CD4-positive, alpha-beta T cell treated with Interleukin-15 for 4 hours (primary cell): ENCODE data around the gene RAPH1.

ENCODE experiments used
- DNase-seq: peaks from one replicate; pipeline ENCODE4 v3.0.0-alpha.2; 2020; ENCODE audit warnings: low spot score

Gene RAPH1

GRCh38 chr2:203360833-203361430, 174.2 kb downstream of the RAPH1 start:
- no peak for DNase-seq

GRCh38 chr2:203359450-203359849, 175.7 kb downstream of the RAPH1 start:
- no peak for DNase-seq

GRCh38 chr2:203354966-203355365, 180.1 kb downstream of the RAPH1 start:
- DNase-seq: no peak

GRCh38 chr2:203352604-203353255, 182.4 kb downstream of the RAPH1 start:
- DNase-seq: no peak

- DNase-seq: no peak
Observed at GRCh38 chr2:203347375-203347774, 187.7 kb downstream of the RAPH1 start.

- DNase-seq: no peak
Observed at GRCh38 chr2:203346612-203347011, 188.5 kb downstream of the RAPH1 start.

- no peak for DNase-seq
Observed at GRCh38 chr2:203344667-203345066, 190.4 kb downstream of the RAPH1 start.
